Measurements from ENCODE around the gene CATSPERE.

Gene CATSPERE

DNA sequence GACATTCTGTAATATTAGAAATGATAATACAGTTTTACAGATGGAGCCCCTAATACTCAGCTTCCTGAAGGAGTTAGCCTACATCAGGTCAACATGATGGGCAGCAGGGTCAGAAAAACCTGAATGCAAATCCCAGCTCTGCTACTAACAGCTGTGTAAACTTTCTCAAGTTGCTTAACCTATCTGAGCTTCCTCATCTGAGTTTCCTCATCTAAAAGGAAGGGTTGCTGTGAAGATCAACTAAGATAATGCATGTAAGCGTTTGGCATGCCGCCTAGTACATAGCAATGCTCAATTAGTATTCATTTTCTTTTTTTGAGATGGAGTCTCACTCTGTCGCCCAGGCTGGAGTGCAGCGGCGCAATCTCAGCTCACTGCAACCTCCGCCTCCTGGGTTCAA, 173.5 kb downstream of the CATSPERE start:
- Histone ChIP-seq H3K27ac (ENCODE audit: low read depth, low read length) (no peak overlapping the region), H3K36me3 (ENCODE audit: control insufficient read depth, insufficient read depth, low read length) (no peaks in the 10 kb centered on the region), H3K4me1 (ENCODE audit: control insufficient read depth, insufficient read depth, low read length) (peaks cover 5% of the 10 kb centered on the region; the same call in 1 of the 2 replicates), H3K9ac (ENCODE audit: low read depth, low read length) (no peak overlapping the region), H3K27me3 (ENCODE audit: control insufficient read depth, insufficient read depth, low read length) (no peaks in the 10 kb centered on the region), H3K4me3 (ENCODE audit: low read depth, low read length) (no peak overlapping the region), H3K9me3 (ENCODE audit: control insufficient read depth, insufficient read depth, low read length) (no peaks in the 10 kb centered on the region)

DNA sequence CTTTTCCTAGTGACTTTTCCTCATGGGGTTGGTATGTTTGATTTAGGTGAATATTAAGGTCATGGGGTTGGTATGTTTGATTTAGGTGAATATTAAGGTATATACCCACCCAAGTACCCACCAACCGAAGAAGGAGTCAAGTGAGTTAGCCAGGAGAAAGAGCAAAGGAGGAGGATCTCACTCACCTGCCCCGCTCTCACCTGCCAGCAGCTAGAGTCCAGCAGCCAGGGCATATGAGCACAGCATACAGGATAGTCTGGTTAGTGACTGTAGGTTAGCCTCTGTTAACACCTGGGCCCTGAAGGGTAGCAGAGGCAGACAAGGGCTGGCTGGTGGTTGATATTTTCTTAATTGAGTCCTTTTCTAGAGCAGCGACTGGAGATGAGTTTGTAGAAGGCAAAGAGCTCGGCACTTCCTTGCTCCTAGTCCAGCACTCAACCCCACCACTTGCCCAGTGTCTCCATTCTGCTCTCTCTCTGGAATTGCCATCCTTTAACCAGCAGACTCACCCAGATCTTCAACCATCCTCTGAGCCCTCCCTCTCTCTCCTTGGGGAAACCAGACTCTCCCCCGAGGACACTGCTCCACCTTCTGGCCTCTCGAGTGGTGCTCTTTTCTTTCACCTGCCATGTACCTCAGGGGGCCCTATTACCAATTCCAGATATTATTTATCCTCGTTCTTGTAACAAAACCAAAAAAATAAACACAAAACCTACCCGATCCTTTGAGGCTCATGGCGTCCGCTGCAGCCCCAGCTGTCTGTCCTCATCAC, 175.6 kb downstream of the CATSPERE start:
- Histone ChIP-seq H3K27me3 (ENCODE audit: control insufficient read depth, insufficient read depth, low read length) (no peaks in the 10 kb centered on the region), H3K4me1 (ENCODE audit: control insufficient read depth, insufficient read depth, low read length) (peaks cover 5% of the 10 kb centered on the region; the same call in 1 of the 2 replicates), H3K9ac (ENCODE audit: low read depth, low read length) (no peak overlapping the region), H3K9me3 (ENCODE audit: control insufficient read depth, insufficient read depth, low read length) (no peaks in the 10 kb centered on the region), H3K36me3 (ENCODE audit: control insufficient read depth, insufficient read depth, low read length) (no peaks in the 10 kb centered on the region), H3K4me3 (ENCODE audit: low read depth, low read length) (no peak overlapping the region), H3K27ac (ENCODE audit: low read depth, low read length) (no peak overlapping the region)

DNA sequence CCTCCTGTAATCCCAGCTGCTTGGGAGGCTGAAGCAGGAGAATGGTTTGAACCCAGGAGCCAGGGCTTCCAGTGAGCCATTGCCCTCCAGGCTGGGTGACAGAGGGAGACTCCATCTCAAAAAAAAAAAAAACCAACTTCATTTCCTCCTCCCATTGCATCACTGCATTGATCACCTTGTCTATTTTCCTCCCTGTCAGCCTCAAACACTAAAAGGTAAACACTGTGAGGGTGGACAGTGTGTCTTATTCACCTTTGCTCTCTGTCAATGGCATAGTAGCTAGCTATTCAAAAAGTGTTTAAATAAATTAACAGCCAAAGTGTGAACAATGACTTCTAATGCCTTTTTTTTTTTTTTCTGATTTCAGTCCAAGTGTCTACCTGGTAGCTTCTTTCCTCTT, 178.5 kb downstream of the CATSPERE start:
- peaks cover 5% of the 10 kb centered on the region; the same call in 1 of the 2 replicates for H3K4me1 ChIP-seq (ENCODE audit: control insufficient read depth, insufficient read depth, low read length)
- no peaks in the 10 kb centered on the region for H3K27me3 ChIP-seq (ENCODE audit: control insufficient read depth, insufficient read depth, low read length)
- H3K27ac ChIP-seq (ENCODE audit: low read depth, low read length) = no peak overlapping the region
- no peak overlapping the region for H3K9ac ChIP-seq (ENCODE audit: low read depth, low read length)
- H3K9me3 ChIP-seq (ENCODE audit: control insufficient read depth, insufficient read depth, low read length) = 0 out of 2 replicates have a peak, but pooled peaks cover 3% of the 10 kb centered on the region
- H3K4me3 ChIP-seq (ENCODE audit: low read depth, low read length) = no peak overlapping the region
- no peaks in the 10 kb centered on the region for H3K36me3 ChIP-seq (ENCODE audit: control insufficient read depth, insufficient read depth, low read length)

DNA sequence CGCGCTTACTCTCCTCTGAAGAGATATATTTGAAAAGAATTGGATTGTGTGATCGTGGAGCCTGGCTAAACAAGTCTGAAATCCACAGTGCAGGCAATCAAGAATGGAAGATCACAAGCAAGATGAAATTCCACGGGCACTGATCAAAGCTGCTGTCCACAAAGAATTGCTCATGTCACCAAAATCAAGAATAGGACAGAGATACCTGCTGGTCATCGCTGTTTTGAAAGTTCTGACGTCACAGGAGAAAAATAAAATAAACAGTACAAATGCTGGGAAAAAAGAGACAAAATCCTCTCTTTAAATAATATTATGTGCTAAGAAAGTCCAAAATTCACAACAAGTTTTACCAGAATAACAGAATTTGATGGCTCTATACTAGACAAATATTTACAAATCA, 179.8 kb downstream of the CATSPERE start:
- H3K4me1 ChIP-seq (ENCODE audit: control insufficient read depth, insufficient read depth, low read length) = peaks cover 2% of the 10 kb centered on the region; the same call in 1 of the 2 replicates
- H3K4me3 ChIP-seq (ENCODE audit: low read depth, low read length) = no peak overlapping the region
- H3K9me3 ChIP-seq (ENCODE audit: control insufficient read depth, insufficient read depth, low read length) = 0 out of 2 replicates have a peak, but pooled peaks cover 3% of the 10 kb centered on the region
- H3K27me3 ChIP-seq (ENCODE audit: control insufficient read depth, insufficient read depth, low read length) = no peaks in the 10 kb centered on the region
- no peaks in the 10 kb centered on the region for H3K36me3 ChIP-seq (ENCODE audit: control insufficient read depth, insufficient read depth, low read length)
- H3K9ac ChIP-seq (ENCODE audit: low read depth, low read length) = no peak overlapping the region
- H3K27ac ChIP-seq (ENCODE audit: low read depth, low read length) = no peak overlapping the region

DNA sequence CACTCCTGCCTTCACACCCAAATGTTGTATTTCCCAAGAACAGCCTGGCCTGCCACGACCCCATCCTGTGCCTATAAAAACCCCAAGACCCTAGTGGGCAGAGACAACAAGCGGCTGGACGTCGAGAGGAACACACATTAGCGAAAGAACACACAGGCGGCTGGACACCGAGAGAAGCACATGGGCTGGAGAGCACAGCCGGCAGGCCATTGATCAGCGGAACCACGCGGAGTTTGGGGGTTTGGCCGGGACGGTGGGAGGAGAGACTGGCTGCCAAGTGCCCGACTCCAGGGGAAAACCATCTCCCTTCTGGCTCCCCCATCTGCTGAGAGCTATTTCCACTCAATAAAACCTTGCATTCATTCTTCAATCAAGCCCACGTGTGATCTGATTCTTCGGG, 181.5 kb downstream of the CATSPERE start:
- no peaks in the 10 kb centered on the region for H3K27me3 ChIP-seq (ENCODE audit: control insufficient read depth, insufficient read depth, low read length)
- H3K9ac ChIP-seq (ENCODE audit: low read depth, low read length) = no peak overlapping the region
- H3K36me3 ChIP-seq (ENCODE audit: control insufficient read depth, insufficient read depth, low read length) = no peaks in the 10 kb centered on the region
- H3K4me3 ChIP-seq (ENCODE audit: low read depth, low read length) = no peak overlapping the region
- H3K4me1 ChIP-seq (ENCODE audit: control insufficient read depth, insufficient read depth, low read length) = no peaks in the 10 kb centered on the region
- 0 out of 2 replicates have a peak, but pooled peaks cover 3% of the 10 kb centered on the region for H3K9me3 ChIP-seq (ENCODE audit: control insufficient read depth, insufficient read depth, low read length)
- no peak overlapping the region for H3K27ac ChIP-seq (ENCODE audit: low read depth, low read length)

DNA sequence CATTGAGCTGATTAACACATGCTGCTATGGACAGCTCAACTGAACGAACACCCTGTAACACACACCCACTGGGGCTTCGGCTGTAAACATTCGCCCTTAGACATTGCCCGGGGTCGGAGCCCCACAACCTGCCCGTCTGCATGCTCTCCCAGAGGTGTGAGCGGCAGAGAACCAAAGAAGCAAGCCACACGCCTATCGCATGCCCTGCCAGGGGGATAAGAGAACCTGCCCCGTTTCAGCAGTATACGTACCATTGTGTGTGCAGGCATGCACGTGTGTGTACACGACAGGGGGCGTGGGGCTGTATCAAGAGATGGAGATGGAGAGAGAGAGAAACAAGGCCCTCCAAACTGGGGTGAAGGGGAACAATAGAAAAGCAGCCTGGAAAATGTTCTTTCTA, 181.9 kb downstream of the CATSPERE start:
- 0 out of 2 replicates have a peak, but pooled peaks cover 3% of the 10 kb centered on the region for H3K9me3 ChIP-seq (ENCODE audit: control insufficient read depth, insufficient read depth, low read length)
- no peak overlapping the region for H3K9ac ChIP-seq (ENCODE audit: low read depth, low read length)
- H3K36me3 ChIP-seq (ENCODE audit: control insufficient read depth, insufficient read depth, low read length) = no peaks in the 10 kb centered on the region
- no peaks in the 10 kb centered on the region for H3K4me1 ChIP-seq (ENCODE audit: control insufficient read depth, insufficient read depth, low read length)
- H3K4me3 ChIP-seq (ENCODE audit: low read depth, low read length) = no peak overlapping the region
- H3K27ac ChIP-seq (ENCODE audit: low read depth, low read length) = no peak overlapping the region
- H3K27me3 ChIP-seq (ENCODE audit: control insufficient read depth, insufficient read depth, low read length) = no peaks in the 10 kb centered on the region

DNA sequence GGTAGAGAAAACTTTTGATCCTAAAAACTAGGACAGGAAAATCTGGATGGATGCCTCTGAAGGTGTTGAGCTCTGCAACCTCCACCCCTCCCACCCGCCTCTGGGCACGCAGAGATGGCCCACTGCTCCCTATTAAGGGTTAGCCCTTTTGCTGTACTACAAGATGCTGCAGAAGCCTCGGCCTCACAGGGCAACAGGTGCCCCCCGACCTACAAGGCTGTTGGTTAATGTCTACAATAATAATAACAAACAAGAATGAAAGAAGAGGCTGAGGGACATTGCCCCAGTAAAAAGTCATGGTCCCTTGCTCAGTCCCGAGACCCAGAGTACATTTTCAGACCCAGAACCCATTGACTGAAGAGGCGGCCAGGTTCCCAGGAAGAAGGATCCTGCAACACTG, 184.3 kb downstream of the CATSPERE start:
- H3K4me3 ChIP-seq (ENCODE audit: low read depth, low read length) = no peak overlapping the region
- no peak overlapping the region for H3K27ac ChIP-seq (ENCODE audit: low read depth, low read length)
- no peaks in the 10 kb centered on the region for H3K27me3 ChIP-seq (ENCODE audit: control insufficient read depth, insufficient read depth, low read length)
- no peak overlapping the region for H3K9ac ChIP-seq (ENCODE audit: low read depth, low read length)
- 0 out of 2 replicates have a peak, but pooled peaks cover 3% of the 10 kb centered on the region for H3K9me3 ChIP-seq (ENCODE audit: control insufficient read depth, insufficient read depth, low read length)
- H3K4me1 ChIP-seq (ENCODE audit: control insufficient read depth, insufficient read depth, low read length) = no peaks in the 10 kb centered on the region
- no peaks in the 10 kb centered on the region for H3K36me3 ChIP-seq (ENCODE audit: control insufficient read depth, insufficient read depth, low read length)

DNA sequence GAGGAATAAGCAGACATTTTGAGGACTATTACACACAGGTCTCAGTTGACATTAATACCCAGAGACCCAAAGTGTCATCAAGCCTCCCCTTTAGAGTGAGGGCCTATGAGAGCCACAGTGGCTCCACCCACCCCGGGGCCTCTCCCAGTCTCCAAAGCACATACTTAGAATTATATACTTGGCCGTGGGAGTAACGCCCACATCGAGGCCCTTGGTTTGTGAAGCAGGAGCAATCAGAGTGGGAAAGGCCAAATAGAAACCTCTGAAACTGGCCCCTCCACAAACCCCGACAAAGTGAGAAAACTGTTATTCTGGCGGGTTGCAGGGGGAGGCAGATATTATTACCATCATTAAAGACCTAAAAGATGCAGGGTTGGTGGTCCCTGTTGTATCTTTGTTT, 184.8 kb downstream of the CATSPERE start:
- no peaks in the 10 kb centered on the region for H3K36me3 ChIP-seq (ENCODE audit: control insufficient read depth, insufficient read depth, low read length)
- no peaks in the 10 kb centered on the region for H3K27me3 ChIP-seq (ENCODE audit: control insufficient read depth, insufficient read depth, low read length)

DNA sequence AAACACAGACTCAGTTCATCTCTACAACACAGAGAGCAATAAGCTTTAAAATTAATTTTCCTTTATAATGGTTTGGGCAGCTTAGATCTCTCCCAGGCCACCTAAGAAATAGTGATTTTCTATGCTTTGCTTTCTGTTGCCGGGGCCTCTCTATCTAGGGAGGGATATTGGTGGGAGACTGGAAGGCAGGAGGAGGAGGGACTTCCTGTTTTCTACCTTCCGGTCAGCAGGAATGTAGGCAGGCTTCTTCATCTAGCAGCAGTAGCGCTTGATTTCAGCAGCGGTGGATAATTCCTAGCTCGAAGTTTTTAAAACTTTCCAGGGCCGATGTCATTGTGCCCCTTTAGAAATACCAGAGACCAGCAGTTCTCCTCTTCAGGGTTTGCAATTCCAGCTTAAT, 186.7 kb downstream of the CATSPERE start:
- H3K27me3 ChIP-seq (ENCODE audit: control insufficient read depth, insufficient read depth, low read length) = no peaks in the 10 kb centered on the region
- H3K36me3 ChIP-seq (ENCODE audit: control insufficient read depth, insufficient read depth, low read length) = no peaks in the 10 kb centered on the region
- H3K9ac ChIP-seq (ENCODE audit: low read depth, low read length) = no peak overlapping the region
- H3K4me1 ChIP-seq (ENCODE audit: control insufficient read depth, insufficient read depth, low read length) = peaks cover 16% of the 10 kb centered on the region
- H3K9me3 ChIP-seq (ENCODE audit: control insufficient read depth, insufficient read depth, low read length) = 0 out of 2 replicates have a peak, but pooled peaks cover 3% of the 10 kb centered on the region
- H3K27ac ChIP-seq (ENCODE audit: low read depth, low read length) = no peak overlapping the region
- H3K4me3 ChIP-seq (ENCODE audit: low read depth, low read length) = no peak overlapping the region

More for the DNA sequence above, 184.8 kb downstream of the CATSPERE start:
- Histone ChIP-seq H3K4me3 (ENCODE audit: low read depth, low read length) (no peak overlapping the region), H3K27ac (ENCODE audit: low read depth, low read length) (no peak overlapping the region), H3K4me1 (ENCODE audit: control insufficient read depth, insufficient read depth, low read length) (0 out of 2 replicates have a peak, but pooled peaks cover under 1% of the 10 kb centered on the region), H3K9ac (ENCODE audit: low read depth, low read length) (no peak overlapping the region), H3K9me3 (ENCODE audit: control insufficient read depth, insufficient read depth, low read length) (0 out of 2 replicates have a peak, but pooled peaks cover 3% of the 10 kb centered on the region)

DNA sequence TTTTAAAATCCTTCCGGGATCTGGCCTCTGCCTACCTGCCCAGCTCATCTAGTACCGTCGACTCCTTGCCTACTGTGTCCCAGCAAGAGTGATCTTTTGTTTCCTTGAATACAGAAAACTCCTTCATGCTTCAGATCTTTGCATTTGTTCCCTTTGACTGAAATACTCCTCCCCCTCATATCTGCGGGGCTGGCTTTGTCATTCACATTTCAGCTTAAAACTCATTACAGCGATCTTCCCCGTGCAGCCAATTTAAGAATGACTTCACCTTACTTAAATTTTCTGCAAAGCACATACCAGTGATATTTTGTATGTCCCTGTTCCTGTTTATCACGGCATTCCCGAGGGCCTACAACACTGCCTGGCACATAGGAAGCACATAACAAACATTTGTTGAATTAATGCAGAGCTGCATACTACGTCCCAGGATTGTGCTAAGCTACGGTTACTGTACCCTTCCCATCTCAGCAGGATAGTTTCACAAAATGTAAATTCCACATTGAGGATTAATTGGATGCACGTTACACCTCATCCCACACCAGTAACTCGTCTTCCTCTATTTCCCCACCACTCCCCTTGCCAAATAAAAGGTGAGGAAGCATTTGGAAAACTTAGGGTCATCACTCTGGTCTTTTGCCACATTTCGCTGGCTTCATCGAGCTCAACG, 191.0 kb downstream of the CATSPERE start:
- Histone ChIP-seq H3K36me3 (ENCODE audit: control insufficient read depth, insufficient read depth, low read length) (peaks cover 8% of the 10 kb centered on the region), H3K9ac (ENCODE audit: low read depth, low read length) (peak overlapping the region; percentile 27), H3K4me1 (ENCODE audit: control insufficient read depth, insufficient read depth, low read length) (peaks cover 38% of the 10 kb centered on the region), H3K9me3 (ENCODE audit: control insufficient read depth, insufficient read depth, low read length) (no peaks in the 10 kb centered on the region), H3K4me3 (ENCODE audit: low read depth, low read length) (peak overlapping the region; percentile 88), H3K27ac (ENCODE audit: low read depth, low read length) (peak overlapping the region; percentile 90), H3K27me3 (ENCODE audit: control insufficient read depth, insufficient read depth, low read length) (no peaks in the 10 kb centered on the region)
